ENCODE data around the gene RAI1.

The RAI1 gene

GRCh38 chr17:17742688-17743390, 61.6 kb downstream of the RAI1 start:
- 0 out of 22 replicates have a peak, but pooled peaks cover 0 to 7% (median 0%) of the 10 kb centered on the region in 11 experiments for H3K36me3 ChIP-seq
- TF ChIP-seq Cebpa-rat (IDR thresholded peaks at IDR 0.05), result no peak
- peaks cover 46 to 92% (median 70%) of the 10 kb centered on the region in 11 experiments; a peak in 20 of 22 replicates for H4K20me1 ChIP-seq
- no peaks in the 10 kb centered on the region for H3K27me3 ChIP-seq
- H3K4me1 ChIP-seq, result peaks cover 57 to 100% (median 95%) of the 10 kb centered on the region in 10 experiments
- no peaks in the 10 kb centered on the region for H3K9me3 ChIP-seq (replicated peaks in 1 of 11)
- H3K4me2 ChIP-seq, result peak overlapping the region in 6 of 11 experiments; percentile 13 to 99 (median 96); a peak in 7 of 22 replicates
- no peak overlapping the region for H3K4me3 ChIP-seq
- H3K9ac ChIP-seq, result peak overlapping the region in 1 of 11 experiments; percentile 32; a peak in 1 of 22 replicates
- peak overlapping the region in 1 of 11 experiments; percentile 19; a peak in 1 of 22 replicates for H3K27ac ChIP-seq

- H3K4me1 ChIP-seq, result peaks cover 58 to 100% (median 96%) of the 10 kb centered on the region in 10 experiments
- H3K36me3 ChIP-seq, result 0 out of 22 replicates have a peak, but pooled peaks cover 0 to 7% (median 0%) of the 10 kb centered on the region in 11 experiments
- H3K9me3 ChIP-seq (replicated peaks in 1 of 11), result no peaks in the 10 kb centered on the region
- H3K9ac ChIP-seq, result 0 out of 22 replicates have a peak overlapping the region, but pooled peaks of 1 of the 11 experiments have one; percentile 10
- peak overlapping the region in 3 of 11 experiments; percentile 29 to 85 (median 43); a peak in 3 of 22 replicates for H3K27ac ChIP-seq
- no peak for TF ChIP-seq Cebpa-rat (IDR thresholded peaks at IDR 0.05)
- H3K4me2 ChIP-seq, result peak overlapping the region in 7 of 11 experiments; percentile 30 to 99 (median 97); a peak in 9 of 22 replicates
- no peaks in the 10 kb centered on the region for H3K27me3 ChIP-seq
- no peak overlapping the region for H3K4me3 ChIP-seq
- H4K20me1 ChIP-seq, result peaks cover 42 to 86% (median 65%) of the 10 kb centered on the region in 11 experiments; a peak in 20 of 22 replicates
Observed at GRCh38 chr17:17743391-17744112, 62.3 kb downstream of the RAI1 start.

GRCh38 chr17:17744116-17744515, 62.9 kb downstream of the RAI1 start:
- Histone ChIP-seq H3K4me3 (no peak overlapping the region), H3K27ac (peak overlapping the region in 4 of 11 experiments; percentile 29 to 88 (median 64); a peak in 6 of 22 replicates), H4K20me1 (peaks cover 36 to 80% (median 60%) of the 10 kb centered on the region in 11 experiments; a peak in 20 of 22 replicates), H3K9me3 (replicated peaks in 1 of 11) (no peaks in the 10 kb centered on the region), H3K9ac (0 out of 22 replicates have a peak overlapping the region, but pooled peaks of 1 of the 11 experiments have one; percentile 10), H3K27me3 (no peaks in the 10 kb centered on the region), H3K4me1 (peaks cover 58 to 100% (median 96%) of the 10 kb centered on the region in 10 experiments), H3K36me3 (0 out of 22 replicates have a peak, but pooled peaks cover 0 to 7% (median 0%) of the 10 kb centered on the region in 11 experiments), H3K4me2 (peak overlapping the region in 7 of 11 experiments; percentile 30 to 99 (median 97); a peak in 11 of 22 replicates)
- no peak for TF ChIP-seq Cebpa-rat (IDR thresholded peaks at IDR 0.05)

GRCh38 chr17:17745476-17746455, 64.5 kb downstream of the RAI1 start:
- H3K27ac ChIP-seq, result peak overlapping the region in 10 of 11 experiments; percentile 37 to 91 (median 80); a peak in 20 of 22 replicates
- peaks cover 59 to 100% (median 96%) of the 10 kb centered on the region in 10 experiments for H3K4me1 ChIP-seq
- H3K36me3 ChIP-seq, result 0 out of 22 replicates have a peak, but pooled peaks cover 0 to 7% (median 0%) of the 10 kb centered on the region in 11 experiments
- H3K9me3 ChIP-seq (replicated peaks in 1 of 11), result no peaks in the 10 kb centered on the region
- H3K27me3 ChIP-seq, result no peaks in the 10 kb centered on the region
- H3K4me3 ChIP-seq, result peak overlapping the region in 7 of 10 experiments; percentile 24 to 50 (median 40); a peak in 11 of 20 replicates
- peak overlapping the region in 10 of 11 experiments; percentile 22 to 80 (median 68); a peak in 20 of 22 replicates for H3K9ac ChIP-seq
- TF ChIP-seq Cebpa-rat (IDR thresholded peaks at IDR 0.05), result no peak
- H3K4me2 ChIP-seq, result peak overlapping the region; percentile 77 to 100 (median 97)
- H4K20me1 ChIP-seq, result peaks cover 22 to 66% (median 45%) of the 10 kb centered on the region in 11 experiments; a peak in 17 of 22 replicates

GRCh38 chr17:17748179-17748578, 66.9 kb downstream of the RAI1 start:
- TF ChIP-seq Cebpa-rat (IDR thresholded peaks at IDR 0.05), result no peak
- Histone ChIP-seq H3K27me3 (no peaks in the 10 kb centered on the region), H3K4me1 (peaks cover 79 to 98% (median 97%) of the 10 kb centered on the region in 10 experiments), H3K9ac (peak overlapping the region in 10 of 11 experiments; percentile 39 to 82 (median 74); a peak in 19 of 22 replicates), H3K4me3 (peak overlapping the region in 9 of 10 experiments; percentile 27 to 67 (median 56); a peak in 13 of 20 replicates), H3K36me3 (0 out of 22 replicates have a peak, but pooled peaks cover 0 to 4% (median 0%) of the 10 kb centered on the region in 11 experiments), H3K9me3 (replicated peaks in 1 of 11) (no peaks in the 10 kb centered on the region), H3K27ac (peak overlapping the region in 9 of 11 experiments; percentile 70 to 91 (median 85); a peak in 18 of 22 replicates), H4K20me1 (peaks cover 8 to 44% (median 24%) of the 10 kb centered on the region in 11 experiments; a peak in 15 of 22 replicates), H3K4me2 (peak overlapping the region; percentile 81 to 100 (median 97))

- peak overlapping the region; percentile 81 to 100 (median 97) for H3K4me2 ChIP-seq
- peak overlapping the region in 9 of 11 experiments; percentile 70 to 91 (median 85); a peak in 18 of 22 replicates for H3K27ac ChIP-seq
- peak overlapping the region; percentile 27 to 67 (median 55); a peak in 19 of 20 replicates for H3K4me3 ChIP-seq
- H3K9me3 ChIP-seq (replicated peaks in 1 of 11), result no peaks in the 10 kb centered on the region
- no peaks in the 10 kb centered on the region for H3K36me3 ChIP-seq
- H4K20me1 ChIP-seq, result peaks cover 4 to 40% (median 20%) of the 10 kb centered on the region in 11 experiments; a peak in 15 of 22 replicates
- peaks cover 83 to 98% (median 97%) of the 10 kb centered on the region in 10 experiments for H3K4me1 ChIP-seq
- peak overlapping the region; percentile 5 to 82 (median 73); a peak in 20 of 22 replicates for H3K9ac ChIP-seq
- no peak for TF ChIP-seq Cebpa-rat (IDR thresholded peaks at IDR 0.05)
- H3K27me3 ChIP-seq, result no peaks in the 10 kb centered on the region
Observed at GRCh38 chr17:17748604-17749003, 67.3 kb downstream of the RAI1 start.

- H3K27ac ChIP-seq, result peak overlapping the region in 10 of 11 experiments; percentile 61 to 91 (median 85); a peak in 21 of 22 replicates
- no peaks in the 10 kb centered on the region for H3K27me3 ChIP-seq
- no peak for TF ChIP-seq Cebpa-rat (IDR thresholded peaks at IDR 0.05)
- peaks cover 89 to 98% (median 97%) of the 10 kb centered on the region in 10 experiments for H3K4me1 ChIP-seq
- H3K9me3 ChIP-seq (replicated peaks in 1 of 11), result no peaks in the 10 kb centered on the region
- H3K4me2 ChIP-seq, result peak overlapping the region; percentile 81 to 100 (median 97)
- peaks cover 0 to 34% (median 14%) of the 10 kb centered on the region in 11 experiments; a peak in 13 of 22 replicates for H4K20me1 ChIP-seq
- no peaks in the 10 kb centered on the region for H3K36me3 ChIP-seq
- H3K9ac ChIP-seq, result peak overlapping the region in 10 of 11 experiments; percentile 5 to 82 (median 74); a peak in 19 of 22 replicates
- H3K4me3 ChIP-seq, result peak overlapping the region; percentile 27 to 67 (median 55); a peak in 19 of 20 replicates
Observed at GRCh38 chr17:17749025-17749772, 67.9 kb downstream of the RAI1 start.
